Right atrium auricular region (tissue), 2 donors: ENCODE data around the gene SMAP2. TPM values are rescaled to one million over a fixed set of nuclear protein-coding genes. Genes with fewer than 3 reads are reported as not detected.

Experiments
- DNase-seq: peaks from one replicate; pipeline ENCODE4 v3.0.0-alpha.2; 2019; ENCODE audit warnings: low spot score
- H3K27ac ChIP-seq, 2 donors: fragments of 200-600 bp; sonication (generic); 1 replicate in 1 of 2; 2 replicates in 1 of 2; pipeline ENCODE4 v1.5.1; 2016 to 2019
- H3K27me3 ChIP-seq, 2 donors: fragments of 200-600 bp; sonication (generic); one replicate each; pipeline versions ENCODE4 v1.5.1 to v1.6.0; 2017 to 2019
- H3K36me3 ChIP-seq: fragments of 200-600 bp; sonication (generic); one replicate; pipeline ENCODE4 v1.5.1; 2016
- H3K4me1 ChIP-seq, 2 donors: fragments of 200-600 bp; sonication (generic); one replicate each; pipeline versions ENCODE4 v1.5.1 to v1.6.0; 2017 to 2019
- H3K4me3 ChIP-seq, 2 donors: fragments of 200-600 bp; sonication (generic); 1 replicate in 1 of 2; 2 replicates in 1 of 2; pipeline ENCODE4 v1.5.1; 2017 to 2019; ENCODE audit warnings: mild to moderate bottlenecking in 1 of 2, moderate library complexity in 1 of 2
- H3K9me3 ChIP-seq, 2 donors: fragments of 200-600 bp; sonication (generic); one replicate each; pipeline ENCODE4 v1.5.1; 2019
- CTCF ChIP-seq, 2 donors: fragments of 200-600 bp; sonication (generic); IDR thresholded peaks; one replicate each; pipeline ENCODE4 v1.5.1; 2019; ENCODE audit warnings: antibody characterized with exemption in 2 of 2
- total RNA-seq, 2 donors: library from RNA; depleted of rRNA; stranded (reverse); fragments of >200 nt; gene quantifications; one replicate each; pipeline ENCODE4 v1.1.0, GENCODE V29; 2016

SMAP2 gene
- total RNA-seq, 2 donors from 2014 or later, result 19.8 to 20.8 TPM

- no peak for TF ChIP-seq CTCF (IDR thresholded peaks at IDR 0.05)
- H3K9me3 ChIP-seq, result no peaks in the 10 kb centered on the region
- H3K27ac ChIP-seq, result no peak overlapping the region
- H3K4me3 ChIP-seq, result no peak overlapping the region
- peak; percentile 1 for DNase-seq
- peaks cover 0 to 14% of the 10 kb centered on the region in 2 donors for H3K4me1 ChIP-seq
- no peaks in the 10 kb centered on the region for H3K36me3 ChIP-seq
- H3K27me3 ChIP-seq, result no peaks in the 10 kb centered on the region
Observed at GRCh38 chr1:40377512-40377911, 4.0 kb downstream of the SMAP2 start.

- Histone ChIP-seq H3K36me3 (no peaks in the 10 kb centered on the region), H3K4me3 (no peak overlapping the region), H3K27me3 (no peaks in the 10 kb centered on the region), H3K27ac (peak overlapping the region in 1 of 2 donors; percentile 1), H3K4me1 (peaks cover 0 to 24% of the 10 kb centered on the region in 2 donors), H3K9me3 (no peaks in the 10 kb centered on the region)
- DNase-seq, result no peak
- TF ChIP-seq CTCF (IDR thresholded peaks at IDR 0.05), result no peak
Observed at GRCh38 chr1:40379785-40380452, 6.4 kb downstream of the SMAP2 start.

- no peaks in the 10 kb centered on the region for H3K9me3 ChIP-seq
- no peak overlapping the region for H3K4me3 ChIP-seq
- TF ChIP-seq CTCF (IDR thresholded peaks at IDR 0.05), result no peak
- peak overlapping the region in 1 of 2 donors; percentile 1 for H3K27ac ChIP-seq
- no peak for DNase-seq
- no peaks in the 10 kb centered on the region for H3K36me3 ChIP-seq
- peaks cover 0 to 27% of the 10 kb centered on the region in 2 donors for H3K4me1 ChIP-seq
- H3K27me3 ChIP-seq, result no peaks in the 10 kb centered on the region
Observed at GRCh38 chr1:40380817-40381216, 7.3 kb downstream of the SMAP2 start.

GRCh38 chr1:40381268-40382107, 8.0 kb downstream of the SMAP2 start:
- no peak for DNase-seq
- Histone ChIP-seq H3K4me3 (no peak overlapping the region), H3K27ac (peak overlapping the region in 1 of 2 donors; percentile 1)

GRCh38 chr1:40382108-40382460, 8.6 kb downstream of the SMAP2 start:
- no peak for TF ChIP-seq CTCF (IDR thresholded peaks at IDR 0.05)
- H3K36me3 ChIP-seq, result no peaks in the 10 kb centered on the region
- H3K4me1 ChIP-seq, result peaks cover 0 to 39% of the 10 kb centered on the region in 2 donors
- H3K9me3 ChIP-seq, result no peaks in the 10 kb centered on the region
- no peak for DNase-seq
- H3K4me3 ChIP-seq, result no peak overlapping the region
- no peak overlapping the region for H3K27ac ChIP-seq
- H3K27me3 ChIP-seq, result no peaks in the 10 kb centered on the region

More at GRCh38 chr1:40381268-40382107, 8.0 kb downstream of the SMAP2 start:
- Histone ChIP-seq H3K36me3 (no peaks in the 10 kb centered on the region), H3K4me1 (peaks cover 0 to 34% of the 10 kb centered on the region in 2 donors), H3K9me3 (no peaks in the 10 kb centered on the region), H3K27me3 (no peaks in the 10 kb centered on the region)
- no peak for TF ChIP-seq CTCF (IDR thresholded peaks at IDR 0.05)
